Endothelial cell of umbilical vein (primary cell): ENCODE results near the gene MTCL1. TPM values are rescaled to one million over a fixed set of nuclear protein-coding genes. Genes with fewer than 3 reads are reported as not detected.

Experiments used
- BruUV-seq: library from RNA; stranded (reverse); fragments of 400-500 nt; replicated peaks from 2 replicates; lab custom pipeline; 2021; lab: Mats Ljungman, UMichigan
- CTCF ChIA-PET: fragments of 300-600, 350-600 bp; sonication (Branson Sonifier 250); formaldehyde crosslinking; loops from one replicate; lab custom pipeline; 2021; ENCODE audit warnings: antibody characterized with exemption, inconsistent platforms; lab: Charles Lee
- POLR2A ChIA-PET: fragments of 300-600, 350-600 bp; sonication (Branson Sonifier 250); formaldehyde crosslinking; loops from one replicate; lab custom pipeline; 2021; ENCODE audit warnings: antibody characterized with exemption, inconsistent platforms; lab: Charles Lee
- DNase-seq: peaks from one replicate; pipeline ENCODE4 v3.0.0-alpha.2; 2011; ENCODE audit warnings: low read depth, low spot score
- FAIRE-seq: peaks from 2 replicates; lab custom pipeline; 2011; peaks lifted over from hg19 to GRCh38; lab: Jason Lieb, UNC
- H2AFZ ChIP-seq: 2 replicates; pipeline ENCODE4 v1.6.0; 2012; ENCODE audit warnings: low read depth, low read length, control low read depth, inconsistent platforms
- H3K27ac ChIP-seq: 2 replicates; pipeline ENCODE4 v1.5.1; 2011; ENCODE audit warnings: low read depth, mild to moderate bottlenecking, control low read depth, low read length, moderate library complexity; ENCODE audit not compliant: insufficient read depth
- H3K27me3 ChIP-seq, 2 experiments: 2 replicates each; pipeline versions ENCODE4 v1.6.0 to v1.6.1; 2011; ENCODE audit warnings: low read length in 2 of 2, mixed read lengths in 1 of 2; ENCODE audit not compliant: control insufficient read depth in 2 of 2, insufficient read depth in 2 of 2
- H3K36me3 ChIP-seq, 2 experiments: 2 replicates in 1 of 2; 3 replicates in 1 of 2; pipeline ENCODE4 v1.5.1; 2011; ENCODE audit warnings: low read length in 2 of 2, mild to moderate bottlenecking in 1 of 2, moderate library complexity in 1 of 2; ENCODE audit not compliant: control insufficient read depth in 2 of 2, insufficient read depth in 2 of 2; ENCODE audit errors: extremely low read depth in 1 of 2
- H3K4me1 ChIP-seq: 3 replicates; pipeline ENCODE4 v1.5.1; 2011; ENCODE audit warnings: mild to moderate bottlenecking, low read length; ENCODE audit not compliant: control insufficient read depth, insufficient read depth; ENCODE audit errors: extremely low read depth
- H3K4me2 ChIP-seq: 2 replicates; pipeline ENCODE4 v1.6.1; 2011; ENCODE audit warnings: low read length, control low read depth, mixed read lengths; ENCODE audit not compliant: insufficient read depth
- H3K4me3 ChIP-seq, 3 experiments: fragments of 200-600 bp in 1 of 3; sonication (generic), shearing (Covaris generic) in 1 of 3; replicated peaks in 1 of 3; 2 replicates each; pipeline ENCODE4 v1.5.1; 2011 to 2016; ENCODE audit warnings: control low read depth in 3 of 3, low read length in 3 of 3, mild to moderate bottlenecking in 2 of 3, inconsistent platforms in 1 of 3, low read depth in 1 of 3, moderate library complexity in 1 of 3; ENCODE audit not compliant: insufficient read depth in 1 of 3
- H3K79me2 ChIP-seq: 2 replicates; pipeline ENCODE4 v1.6.0; 2012; ENCODE audit warnings: low read length, inconsistent platforms; ENCODE audit not compliant: control insufficient read depth, insufficient read depth
- H3K9ac ChIP-seq: replicated peaks from 2 replicates; pipeline ENCODE3; 2011; ENCODE audit warnings: low read length, control low read depth; ENCODE audit not compliant: insufficient read depth; ENCODE audit errors: extremely low read depth
- H3K9me1 ChIP-seq: replicated peaks from 3 replicates; pipeline ENCODE4 v1.6.0; 2011; ENCODE audit warnings: mild to moderate bottlenecking, low read length; ENCODE audit not compliant: control insufficient read depth, insufficient read depth; ENCODE audit errors: extremely low read depth
- H3K9me3 ChIP-seq: replicated peaks from 2 replicates; pipeline ENCODE4 v1.5.1; 2012; ENCODE audit warnings: low read length, inconsistent platforms; ENCODE audit not compliant: control insufficient read depth, insufficient read depth
- H4K20me1 ChIP-seq: replicated peaks from 2 replicates; pipeline ENCODE3; 2011; ENCODE audit warnings: mild to moderate bottlenecking, low read length; ENCODE audit not compliant: control insufficient read depth, insufficient read depth; ENCODE audit errors: extremely low read depth
- CTCF ChIP-seq, 2 donors: IDR thresholded peaks; 1 replicate in 1 of 2; 2 replicates in 1 of 2; pipeline ENCODE4 v1.5.1; 2011; ENCODE audit warnings: low read length in 2 of 2, mild to moderate bottlenecking in 2 of 2, moderate library complexity in 2 of 2, control low read depth in 1 of 2, inconsistent platforms in 1 of 2, low read depth in 1 of 2; ENCODE audit not compliant: insufficient read depth in 1 of 2; ENCODE audit errors: extremely low read depth in 1 of 2
- EZH2 ChIP-seq: IDR thresholded peaks from 2 replicates; pipeline ENCODE4 v1.6.1; 2012; ENCODE audit warnings: borderline replicate concordance, low read depth, mild to moderate bottlenecking, moderate library complexity, low read length, inconsistent platforms; ENCODE audit not compliant: severe bottlenecking
- FOS ChIP-seq: IDR thresholded peaks from 2 replicates; pipeline ENCODE4 v1.6.1; 2011; ENCODE audit warnings: mild to moderate bottlenecking, low read length, moderate library complexity, borderline replicate concordance; ENCODE audit not compliant: insufficient read depth
- GATA2 ChIP-seq: IDR thresholded peaks from 2 replicates; pipeline ENCODE4 v1.7.0; 2011; ENCODE audit warnings: low read depth, mild to moderate bottlenecking, moderate library complexity, mixed read lengths, low read length; ENCODE audit not compliant: insufficient read length, insufficient read depth
- JUN ChIP-seq: IDR thresholded peaks from 2 replicates; pipeline ENCODE4 v1.6.1; 2011; ENCODE audit warnings: borderline replicate concordance, low read depth; ENCODE audit not compliant: insufficient read length, insufficient read depth
- MAX ChIP-seq: IDR thresholded peaks from 2 replicates; pipeline ENCODE4 v1.6.1; 2011; ENCODE audit not compliant: insufficient read depth, insufficient read length
- MYC ChIP-seq: IDR thresholded peaks from one replicate; pipeline ENCODE4 v1.6.1; 2011; ENCODE audit warnings: mild to moderate bottlenecking, low read depth, low read length
- POLR2A ChIP-seq: IDR thresholded peaks from 2 replicates; pipeline ENCODE4 v1.6.1; 2012; ENCODE audit warnings: low read depth, mild to moderate bottlenecking, control low read depth, low read length
- POLR2AphosphoS5 ChIP-seq: IDR thresholded peaks from 2 replicates; pipeline ENCODE4 v1.6.1; 2012; ENCODE audit warnings: low read depth, mild to moderate bottlenecking, control low read depth, low read length, moderate library complexity; ENCODE audit not compliant: insufficient read depth
- dilution Hi-C: fragments of 300-500 bp; cut with MboI; formaldehyde crosslinking; loops from one replicate; pipeline ENCODE4 v1.15.0; 2019; ENCODE audit warnings: low sequenced_read_pairs; ENCODE audit not compliant: extremely low pct_ligation_motif_present
- intact Hi-C: fragments of 100-400 bp; cut with micrococcal nuclease; formaldehyde crosslinking; loops from one replicate; pipeline ENCODE4 v1.10.0; 2022
- polyA plus RNA-seq, 4 experiments: library from polyadenylated mRNA; depleted of rRNA in 3 of 4; stranded (reverse) in 3 of 4; unstranded in 1 of 4; fragments of >200 nt; gene quantifications; 2 replicates each; pipeline versions ENCODE4 v1.2.1 to v1.2.3, GENCODE V29; 2011 to 2012; ENCODE audit warnings: missing spikeins in 1 of 4
- total RNA-seq: library from RNA; stranded (reverse); gene quantifications from 2 replicates; pipeline ENCODE4 v1.2.3, GENCODE V29; 2021

MTCL1 gene
- total and polyA plus RNA-seq, 2 donors (not counting 3 experiments of a cell fraction or from before 2014, with no cell fraction given): 11.9 to 75.7 TPM

GRCh38 chr18:8660316-8660715, 45.0 kb upstream of the MTCL1 start:
- ChIA-PET CTCF (interaction anchor here (0.9 to 3.5 kb wide), 6 partner anchors 15 to 327 kb away, joined by 3 to 18 read pairs (median 8); no protein-coding TSS in a partner anchor), POLR2A (no interaction called here)
- Histone ChIP-seq H3K4me3 (no peak overlapping the region), H3K79me2 (no peaks in the 10 kb centered on the region), H3K27me3 (no peaks in the 10 kb centered on the region), H3K27ac (no peak overlapping the region), H4K20me1 (no peaks in the 10 kb centered on the region), H2AFZ (peak overlapping the region; percentile 26), H3K9ac (no peak overlapping the region), H3K4me1 (peaks cover 18% of the 10 kb centered on the region), H3K9me3 (no peaks in the 10 kb centered on the region), H3K36me3 (no peaks in the 10 kb centered on the region), H3K9me1 (no peaks in the 10 kb centered on the region), H3K4me2 (no peak overlapping the region)
- dilution Hi-C loops: no loop called here
- FAIRE-seq (no peak), DNase-seq (no peak)
- TF ChIP-seq MAX (no peak), MYC (no peak), FOS (no peak), GATA2 (no peak), POLR2AphosphoS5 (no peak), JUN (no peak), POLR2A (no peak), CTCF (IDR thresholded peaks at IDR 0.05; ENCODE audit: extremely low read depth in 1 of 2, insufficient read depth in 1 of 2, low read depth in 1 of 2, low read length in 2 of 2) (no peak), EZH2 (no peak)
- no TSS peak for BruUV-seq
- intact Hi-C loops: no loop called here
